Cardiac muscle cell (in vitro differentiated cells and primary cell): Measurements from ENCODE around the gene SGPL1. TPM values are rescaled to one million over a fixed set of nuclear protein-coding genes. Genes with fewer than 3 reads are reported as not detected.

Experiments
- DNase-seq, 2 donors: peaks; one replicate each; pipeline versions ENCODE4 v3.0.0 to v3.0.0-alpha.2; 2010 to 2017; ENCODE audit warnings: low read depth in 1 of 2, low spot score in 1 of 2
- H3K27ac ChIP-seq: fragments of 200-600 bp; sonication (generic); 2 replicates; pipeline ENCODE4 v1.5.1; 2016
- H3K27me3 ChIP-seq: fragments of 200-600 bp; sonication (generic); 2 replicates; pipeline ENCODE4 v1.6.0; 2016; ENCODE audit warnings: control low read depth
- H3K36me3 ChIP-seq: fragments of 200-600 bp; sonication (generic); 2 replicates; pipeline ENCODE4 v1.5.1; 2016; ENCODE audit warnings: control low read depth
- H3K4me1 ChIP-seq: fragments of 200-600 bp; sonication (generic); 2 replicates; pipeline ENCODE4 v1.8.1; 2017; ENCODE audit warnings: low read depth, mild to moderate bottlenecking, mixed run types
- H3K4me3 ChIP-seq: fragments of 200-600 bp; sonication (generic); 2 replicates; pipeline ENCODE4 v1.5.1; 2016; ENCODE audit warnings: mild to moderate bottlenecking
- H3K9me3 ChIP-seq: fragments of 200-600 bp; sonication (generic); 2 replicates; pipeline ENCODE4 v1.5.1; 2017; ENCODE audit warnings: low read depth, mild to moderate bottlenecking, control low read depth
- polyA plus RNA-seq: library from polyadenylated mRNA; unstranded; fragments of >200 nt; fragmentation: Nextera tagmentation; extraction: Ambion mirVana; gene quantifications from 2 replicates; pipeline ENCODE4 v1.2.1, GENCODE V29; 2016
- total RNA-seq: library from RNA; depleted of rRNA; stranded (reverse); fragments of >200 nt; gene quantifications from 2 replicates; pipeline ENCODE4 v1.2.3, GENCODE V29; 2016
- TF ChIP-seq, protein P1 (sequence below): IDR thresholded peaks from 2 replicates; pipeline ENCODE4 v1.5.1; 2012; ENCODE audit warnings: low read depth, mild to moderate bottlenecking, low read length

Gene SGPL1
- total and polyA plus RNA-seq, 2 experiments from 2014 or later: 32.3 to 51.9 TPM

DNA sequence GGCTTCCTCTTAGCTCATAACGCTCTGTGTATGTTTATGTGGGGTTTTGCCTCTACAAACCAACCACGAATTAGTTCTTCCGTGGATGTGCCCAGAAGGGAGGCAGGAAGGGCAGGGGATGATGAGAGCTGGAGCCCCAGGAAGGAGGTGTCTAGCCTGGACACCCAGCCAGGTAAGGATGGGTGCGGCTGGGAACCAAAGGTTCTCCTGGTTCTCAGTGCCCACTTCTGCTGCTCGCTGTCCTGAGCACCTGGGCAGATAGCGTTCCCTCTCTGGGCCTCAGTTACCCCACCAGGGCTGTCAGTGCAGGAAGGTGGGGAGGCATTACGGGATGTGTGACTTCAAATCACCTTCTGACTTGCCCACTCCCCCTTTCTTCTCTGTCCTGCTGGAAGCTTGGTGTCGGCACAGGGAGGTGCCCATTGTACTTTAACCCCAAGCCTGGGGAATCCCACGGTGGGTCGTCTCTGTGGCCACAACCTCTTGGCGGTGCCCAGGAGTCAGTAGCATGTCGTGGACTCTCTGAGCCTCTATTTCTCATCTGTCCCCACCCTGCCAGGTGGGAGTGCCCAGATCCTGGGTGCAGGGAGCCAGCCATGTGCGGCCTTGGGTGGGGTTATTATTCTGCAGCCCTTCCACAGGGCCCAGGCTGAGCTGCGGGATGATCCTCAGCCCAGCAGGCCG is 91.3 kb downstream of the SGPL1 start:
- no peaks in the 10 kb centered on the region for H3K27me3 ChIP-seq
- peak overlapping the region; percentile 10 for H3K27ac ChIP-seq

DNA sequence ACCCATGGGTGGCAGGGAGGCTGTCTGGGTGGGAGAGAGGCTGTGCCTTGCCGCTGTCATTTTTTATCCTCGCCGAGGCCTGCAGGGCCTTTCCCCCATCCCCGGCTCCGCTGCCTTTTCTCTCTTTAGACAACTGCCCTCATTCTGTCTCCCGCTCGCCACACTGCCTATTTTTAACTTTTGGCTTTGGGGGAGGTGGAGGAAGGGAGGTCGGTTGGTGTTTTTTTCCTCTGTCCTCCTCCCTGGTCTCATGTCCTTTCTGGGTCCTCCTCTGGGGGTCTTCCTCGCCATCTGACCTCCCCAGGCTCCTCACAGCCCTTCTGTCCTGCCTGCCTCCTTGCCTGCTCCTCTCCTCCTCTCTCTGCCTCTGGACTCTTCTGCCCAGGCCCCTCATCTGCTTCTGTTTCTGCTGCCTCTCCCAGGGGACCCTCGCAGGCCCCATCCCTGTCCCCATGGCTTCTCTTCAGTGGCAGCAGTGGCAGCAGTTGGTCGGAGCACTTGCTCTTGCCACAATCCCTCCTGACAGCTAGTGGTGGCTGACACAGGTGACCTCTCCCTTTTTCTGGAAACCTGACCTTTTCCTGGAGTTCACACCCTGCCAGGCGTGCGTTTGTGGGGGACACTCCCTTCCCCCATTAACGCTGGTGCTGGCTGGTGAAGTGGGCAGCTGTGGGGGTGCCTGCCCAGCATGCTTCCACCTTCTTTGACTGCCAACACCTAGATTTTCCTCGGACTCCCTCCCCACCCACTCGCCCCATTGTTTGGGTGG is 92.1 kb downstream of the SGPL1 start:
- Histone ChIP-seq H3K4me3 (no peak overlapping the region), H3K27me3 (no peaks in the 10 kb centered on the region), H3K27ac (peak overlapping the region; percentile 10), H3K36me3 (no peaks in the 10 kb centered on the region), H3K4me1 (peaks cover 15% of the 10 kb centered on the region), H3K9me3 (no peaks in the 10 kb centered on the region)
- TF ChIP-seq, protein P1, sequence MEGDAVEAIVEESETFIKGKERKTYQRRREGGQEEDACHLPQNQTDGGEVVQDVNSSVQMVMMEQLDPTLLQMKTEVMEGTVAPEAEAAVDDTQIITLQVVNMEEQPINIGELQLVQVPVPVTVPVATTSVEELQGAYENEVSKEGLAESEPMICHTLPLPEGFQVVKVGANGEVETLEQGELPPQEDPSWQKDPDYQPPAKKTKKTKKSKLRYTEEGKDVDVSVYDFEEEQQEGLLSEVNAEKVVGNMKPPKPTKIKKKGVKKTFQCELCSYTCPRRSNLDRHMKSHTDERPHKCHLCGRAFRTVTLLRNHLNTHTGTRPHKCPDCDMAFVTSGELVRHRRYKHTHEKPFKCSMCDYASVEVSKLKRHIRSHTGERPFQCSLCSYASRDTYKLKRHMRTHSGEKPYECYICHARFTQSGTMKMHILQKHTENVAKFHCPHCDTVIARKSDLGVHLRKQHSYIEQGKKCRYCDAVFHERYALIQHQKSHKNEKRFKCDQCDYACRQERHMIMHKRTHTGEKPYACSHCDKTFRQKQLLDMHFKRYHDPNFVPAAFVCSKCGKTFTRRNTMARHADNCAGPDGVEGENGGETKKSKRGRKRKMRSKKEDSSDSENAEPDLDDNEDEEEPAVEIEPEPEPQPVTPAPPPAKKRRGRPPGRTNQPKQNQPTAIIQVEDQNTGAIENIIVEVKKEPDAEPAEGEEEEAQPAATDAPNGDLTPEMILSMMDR: no peak
- DNase-seq: no peak

More for the DNA sequence above, 91.3 kb downstream of the SGPL1 start:
- peaks cover 15% of the 10 kb centered on the region for H3K4me1 ChIP-seq
- TF ChIP-seq, protein P1: no peak
- no peak for DNase-seq
- H3K9me3 ChIP-seq: no peaks in the 10 kb centered on the region
- no peak overlapping the region for H3K4me3 ChIP-seq
- no peaks in the 10 kb centered on the region for H3K36me3 ChIP-seq

DNA sequence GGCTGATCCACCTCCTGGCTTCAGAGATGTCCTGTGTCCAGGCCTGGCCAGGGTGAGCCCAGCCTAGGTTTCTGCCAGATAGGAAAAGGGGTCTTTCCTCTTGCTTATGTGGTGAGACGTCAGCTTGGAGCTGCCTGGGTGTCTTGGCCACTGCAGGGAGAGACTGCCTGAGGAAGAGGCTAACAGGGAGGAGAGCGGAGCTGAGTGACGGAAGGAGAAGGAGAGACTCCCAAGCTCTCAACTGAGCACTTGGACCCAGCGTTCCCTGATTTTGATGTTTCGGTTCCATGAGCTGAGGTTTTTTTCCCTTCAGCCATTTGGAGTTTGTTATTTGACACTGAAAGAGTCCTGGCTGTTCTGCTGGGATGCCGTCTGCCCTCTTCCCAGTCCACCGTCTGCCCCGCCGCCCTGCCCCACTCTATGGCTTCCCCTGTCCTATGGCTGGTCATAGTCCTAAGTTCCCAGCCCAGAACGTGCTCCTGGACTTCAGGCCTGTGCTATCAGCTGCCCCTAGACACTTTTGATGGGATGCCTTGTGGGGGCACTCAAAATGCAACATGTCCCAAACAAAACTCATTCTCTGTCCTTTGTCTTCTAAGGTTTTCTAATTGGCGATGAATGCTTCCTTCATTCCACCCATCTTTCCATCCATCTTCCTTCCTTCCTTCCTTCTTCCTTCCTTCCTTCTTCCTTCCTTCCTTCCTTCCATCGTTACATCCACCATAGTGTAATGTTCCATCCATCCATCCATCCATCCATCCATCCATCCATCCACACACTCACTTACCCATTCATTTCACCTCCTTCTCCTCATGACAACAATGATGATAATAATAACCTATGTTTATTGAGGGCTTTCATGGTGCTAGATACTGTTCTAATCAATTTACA is 92.9 kb downstream of the SGPL1 start:
- peaks cover 15% of the 10 kb centered on the region for H3K4me1 ChIP-seq
- DNase-seq: no peak

DNA sequence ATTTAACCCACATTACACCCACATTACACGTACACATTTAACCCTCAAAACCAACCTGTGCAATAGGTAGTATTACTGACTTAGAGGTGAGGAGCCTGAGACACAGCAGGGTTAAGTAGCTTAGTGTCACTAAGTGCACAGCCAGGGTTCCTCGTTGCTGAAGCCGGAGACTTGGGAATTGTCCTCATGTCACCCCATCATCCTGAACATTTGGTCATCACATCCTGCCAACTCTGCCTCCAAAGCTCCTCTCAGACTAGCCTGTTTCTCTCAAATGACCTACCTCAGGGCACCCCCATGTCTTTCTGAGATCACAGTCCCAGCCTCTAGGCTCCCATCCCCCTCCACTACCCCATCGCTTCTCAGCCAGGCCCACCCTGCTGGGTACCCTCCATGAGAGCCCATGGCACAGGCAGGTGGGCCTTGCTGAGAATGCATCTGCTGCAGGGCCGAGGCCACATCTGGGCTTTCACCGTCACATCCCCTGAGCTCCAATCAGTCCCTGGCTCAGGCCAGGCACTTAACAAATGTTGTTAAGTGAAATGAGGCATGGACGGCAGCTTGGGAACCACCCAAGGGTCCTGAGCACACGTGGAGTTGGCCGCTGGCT is 93.7 kb downstream of the SGPL1 start:
- Histone ChIP-seq H3K9me3 (no peaks in the 10 kb centered on the region), H3K4me1 (peaks cover 15% of the 10 kb centered on the region), H3K36me3 (no peaks in the 10 kb centered on the region), H3K4me3 (no peak overlapping the region), H3K27ac (no peak overlapping the region), H3K27me3 (no peaks in the 10 kb centered on the region)
- TF ChIP-seq, protein P1: no peak
- no peak for DNase-seq

More for the DNA sequence above, 92.9 kb downstream of the SGPL1 start:
- no peaks in the 10 kb centered on the region for H3K9me3 ChIP-seq
- no peaks in the 10 kb centered on the region for H3K27me3 ChIP-seq
- H3K36me3 ChIP-seq: no peaks in the 10 kb centered on the region
- peak overlapping the region; percentile 10 for H3K27ac ChIP-seq
- TF ChIP-seq, protein P1: no peak
- no peak overlapping the region for H3K4me3 ChIP-seq
